22Rv1 (cell line): Measurements from ENCODE around the gene RHEBL1.

Experiments
- H3K27ac ChIP-seq: fragments of 450-650 bp; 2 replicates; pipeline ENCODE4 v1.5.1; 2017
- ZFX ChIP-seq: fragments of 450-650 bp; IDR thresholded peaks from 2 replicates; pipeline ENCODE4 v1.6.1; 2017; ENCODE audit warnings: antibody characterized with exemption, borderline replicate concordance
- TF ChIP-seq, protein P1 (sequence below): fragments of 450-650 bp; IDR thresholded peaks from 2 replicates; pipeline ENCODE4 v1.5.1; 2017; ENCODE audit warnings: mild to moderate bottlenecking

RHEBL1 gene

GRCh38 chr12:49051777-49052438, 17.9 kb downstream of the RHEBL1 start:
- TF ChIP-seq, protein P1, sequence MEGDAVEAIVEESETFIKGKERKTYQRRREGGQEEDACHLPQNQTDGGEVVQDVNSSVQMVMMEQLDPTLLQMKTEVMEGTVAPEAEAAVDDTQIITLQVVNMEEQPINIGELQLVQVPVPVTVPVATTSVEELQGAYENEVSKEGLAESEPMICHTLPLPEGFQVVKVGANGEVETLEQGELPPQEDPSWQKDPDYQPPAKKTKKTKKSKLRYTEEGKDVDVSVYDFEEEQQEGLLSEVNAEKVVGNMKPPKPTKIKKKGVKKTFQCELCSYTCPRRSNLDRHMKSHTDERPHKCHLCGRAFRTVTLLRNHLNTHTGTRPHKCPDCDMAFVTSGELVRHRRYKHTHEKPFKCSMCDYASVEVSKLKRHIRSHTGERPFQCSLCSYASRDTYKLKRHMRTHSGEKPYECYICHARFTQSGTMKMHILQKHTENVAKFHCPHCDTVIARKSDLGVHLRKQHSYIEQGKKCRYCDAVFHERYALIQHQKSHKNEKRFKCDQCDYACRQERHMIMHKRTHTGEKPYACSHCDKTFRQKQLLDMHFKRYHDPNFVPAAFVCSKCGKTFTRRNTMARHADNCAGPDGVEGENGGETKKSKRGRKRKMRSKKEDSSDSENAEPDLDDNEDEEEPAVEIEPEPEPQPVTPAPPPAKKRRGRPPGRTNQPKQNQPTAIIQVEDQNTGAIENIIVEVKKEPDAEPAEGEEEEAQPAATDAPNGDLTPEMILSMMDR: no peak
- no peak for TF ChIP-seq ZFX
- no peak overlapping the region for H3K27ac ChIP-seq

DNA sequence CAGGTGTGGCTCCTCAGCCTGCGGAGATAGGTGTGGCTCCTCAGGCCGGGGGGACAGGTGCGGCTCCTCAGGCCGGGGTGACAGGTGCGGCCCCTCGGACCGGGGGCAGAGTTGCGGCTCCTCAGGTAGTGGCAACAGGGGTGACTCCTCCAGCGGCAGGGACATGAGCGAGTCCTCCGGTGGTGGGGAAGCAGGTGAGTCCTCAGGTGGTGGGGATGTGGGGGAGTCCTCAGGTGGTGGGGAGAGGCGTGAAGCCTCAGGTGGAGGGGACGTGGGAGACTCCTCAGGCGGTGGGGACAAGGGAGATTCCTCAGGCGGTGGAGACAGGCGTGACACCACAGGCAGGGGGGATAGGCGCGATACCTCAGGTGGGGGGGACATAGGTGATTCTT, 18.4 kb downstream of the RHEBL1 start:
- H3K27ac ChIP-seq: no peak overlapping the region
- TF ChIP-seq, protein P1: no peak
- no peak for TF ChIP-seq ZFX

- no peak overlapping the region for H3K27ac ChIP-seq
- no peak for TF ChIP-seq ZFX
- TF ChIP-seq, protein P1: no peak
Measured at GRCh38 chr12:49050507-49051372, 19.0 kb downstream of the RHEBL1 start.

DNA sequence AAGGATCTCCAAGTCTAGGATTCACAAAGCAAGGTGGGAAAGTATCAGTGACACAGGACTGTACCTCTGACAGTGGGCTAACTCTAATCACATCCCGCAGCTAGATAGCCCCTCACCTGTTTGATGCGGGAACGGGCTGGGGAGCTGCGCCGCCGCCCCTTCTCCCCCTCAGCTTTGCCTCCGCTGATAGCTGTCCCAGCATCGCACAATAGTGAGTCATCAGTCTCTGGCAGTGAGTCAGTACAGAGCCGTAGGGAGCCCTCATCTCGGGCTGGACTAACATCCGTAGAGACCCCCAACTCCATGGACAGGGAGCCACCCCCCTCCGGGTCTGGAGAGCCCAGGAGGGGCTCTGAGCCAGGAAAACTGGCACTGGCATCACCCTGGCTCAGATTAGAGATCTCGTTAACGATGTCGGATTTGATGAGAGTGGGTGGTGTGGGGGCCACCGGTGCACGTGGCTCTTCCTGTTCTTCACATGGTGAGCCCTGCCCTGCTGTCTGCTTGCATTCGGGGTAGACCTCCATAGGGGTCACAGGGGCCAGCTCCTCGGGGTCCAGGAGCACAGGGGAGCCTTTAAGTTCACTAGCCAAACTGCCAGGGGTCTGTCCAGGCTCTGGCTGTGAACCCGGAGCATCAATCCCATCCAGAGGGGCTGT, 20.1 kb downstream of the RHEBL1 start:
- H3K27ac ChIP-seq: no peak overlapping the region
- TF ChIP-seq, protein P1: no peak

GRCh38 chr12:49048953-49049352, 20.8 kb downstream of the RHEBL1 start:
- no peak for TF ChIP-seq ZFX
- TF ChIP-seq, protein P1: no peak
- H3K27ac ChIP-seq: no peak overlapping the region

- TF ChIP-seq ZFX: no peak
- TF ChIP-seq, protein P1: no peak
- H3K27ac ChIP-seq: no peak overlapping the region
Measured at GRCh38 chr12:49046129-49046895, 23.5 kb downstream of the RHEBL1 start.
